Measurements from ENCODE around the gene SNAI3.

SNAI3 gene

GRCh38 chr16:88732961-88733294 lies 46.6 kb upstream of the SNAI3 start:
- Histone ChIP-seq H3K9me2 (replicated peaks; ENCODE audit: low read depth, low read length) (no peaks in the 10 kb centered on the region), H3F3A (ENCODE audit: low read depth) (no peaks in the 10 kb centered on the region), H3K4me1 (ENCODE audit: insufficient read depth, low read length, poor library complexity, severe bottlenecking) (no peaks in the 10 kb centered on the region), H3K9me3 (ENCODE audit: insufficient read depth, low read depth, low read length) (no peaks in the 10 kb centered on the region), H4K20me1 (ENCODE audit: insufficient read depth, low read length, poor library complexity, severe bottlenecking) (no peaks in the 10 kb centered on the region), H3K4me3 (ENCODE audit: low read length, poor library complexity, severe bottlenecking) (no peak overlapping the region), H3K36me3 (ENCODE audit: insufficient read depth, low read length) (peaks cover 29% of the 10 kb centered on the region; the same call in 1 of the 2 replicates), H3K4me2 (ENCODE audit: low read depth, low read length, poor library complexity, severe bottlenecking) (no peak overlapping the region), H3K27me3 (ENCODE audit: insufficient read depth, low read length, poor library complexity, severe bottlenecking) (no peaks in the 10 kb centered on the region), H3K9ac (ENCODE audit: low read depth, low read length, poor library complexity, severe bottlenecking) (no peak overlapping the region), H3K79me2 (ENCODE audit: insufficient read depth, low read length) (no peaks in the 10 kb centered on the region), H2AFZ (ENCODE audit: low read length) (no peak overlapping the region)
- TF ChIP-seq EZH2phosphoT487 (IDR thresholded peaks at IDR 0.05; ENCODE audit: borderline replicate concordance), result no peak
- no peak for TF ChIP-seq CTCF (conservative IDR thresholded peaks at IDR 0.05; ENCODE audit: low read length)

- Histone ChIP-seq H3K9me2 (replicated peaks; ENCODE audit: low read depth, low read length) (no peaks in the 10 kb centered on the region), H3K79me2 (ENCODE audit: insufficient read depth, low read length) (no peaks in the 10 kb centered on the region), H4K20me1 (ENCODE audit: insufficient read depth, low read length, poor library complexity, severe bottlenecking) (no peaks in the 10 kb centered on the region), H3F3A (ENCODE audit: low read depth) (no peaks in the 10 kb centered on the region), H3K36me3 (ENCODE audit: insufficient read depth, low read length) (peaks cover 29% of the 10 kb centered on the region; the same call in 1 of the 2 replicates), H2AFZ (ENCODE audit: low read length) (no peak overlapping the region), H3K27me3 (ENCODE audit: insufficient read depth, low read length, poor library complexity, severe bottlenecking) (no peaks in the 10 kb centered on the region), H3K4me1 (ENCODE audit: insufficient read depth, low read length, poor library complexity, severe bottlenecking) (no peaks in the 10 kb centered on the region), H3K9ac (ENCODE audit: low read depth, low read length, poor library complexity, severe bottlenecking) (no peak overlapping the region), H3K4me3 (ENCODE audit: low read length, poor library complexity, severe bottlenecking) (no peak overlapping the region), H3K4me2 (ENCODE audit: low read depth, low read length, poor library complexity, severe bottlenecking) (no peak overlapping the region), H3K9me3 (ENCODE audit: insufficient read depth, low read depth, low read length) (no peaks in the 10 kb centered on the region)
- TF ChIP-seq EZH2phosphoT487 (IDR thresholded peaks at IDR 0.05; ENCODE audit: borderline replicate concordance) (no peak), CTCF (conservative IDR thresholded peaks at IDR 0.05; ENCODE audit: low read length) (no peak)
Measured at GRCh38 chr16:88732172-88732960, 46.1 kb upstream of the SNAI3 start.

GRCh38 chr16:88731699-88732098 lies 45.4 kb upstream of the SNAI3 start:
- Histone ChIP-seq H3K36me3 (ENCODE audit: insufficient read depth, low read length) (peaks cover 29% of the 10 kb centered on the region; the same call in 1 of the 2 replicates), H3K4me2 (ENCODE audit: low read depth, low read length, poor library complexity, severe bottlenecking) (no peak overlapping the region), H4K20me1 (ENCODE audit: insufficient read depth, low read length, poor library complexity, severe bottlenecking) (no peaks in the 10 kb centered on the region), H3K9me2 (replicated peaks; ENCODE audit: low read depth, low read length) (no peaks in the 10 kb centered on the region), H3F3A (ENCODE audit: low read depth) (no peaks in the 10 kb centered on the region), H3K9me3 (ENCODE audit: insufficient read depth, low read depth, low read length) (no peaks in the 10 kb centered on the region), H3K27me3 (ENCODE audit: insufficient read depth, low read length, poor library complexity, severe bottlenecking) (no peaks in the 10 kb centered on the region), H2AFZ (ENCODE audit: low read length) (no peak overlapping the region), H3K79me2 (ENCODE audit: insufficient read depth, low read length) (no peaks in the 10 kb centered on the region), H3K4me1 (ENCODE audit: insufficient read depth, low read length, poor library complexity, severe bottlenecking) (no peaks in the 10 kb centered on the region), H3K9ac (ENCODE audit: low read depth, low read length, poor library complexity, severe bottlenecking) (no peak overlapping the region), H3K4me3 (ENCODE audit: low read length, poor library complexity, severe bottlenecking) (no peak overlapping the region)
- TF ChIP-seq CTCF (conservative IDR thresholded peaks at IDR 0.05; ENCODE audit: low read length) (no peak), EZH2phosphoT487 (IDR thresholded peaks at IDR 0.05; ENCODE audit: borderline replicate concordance) (no peak)
